Upper lobe of left lung (tissue), 4 donors: ENCODE results near the gene ECHDC3.

Experiments
- EP300 ChIP-seq, 4 donors: sonication (generic); formaldehyde crosslinking; IDR thresholded peaks; one replicate each; pipeline ENCODE4 v1.5.1; 2017; ENCODE audit warnings: antibody characterized with exemption in 4 of 4, control low read depth in 2 of 4
- POLR2AphosphoS5 ChIP-seq, 2 donors: sonication (generic); formaldehyde crosslinking; IDR thresholded peaks; one replicate each; pipeline ENCODE4 v1.5.1; 2017; ENCODE audit warnings: antibody characterized with exemption in 2 of 2
- TF ChIP-seq, protein P1 (sequence below), 6 experiments: fragments of 450-650 bp in 4 of 6; fragments of 200-600 bp in 2 of 6; sonication (generic) in 2 of 6; IDR thresholded peaks; one replicate each; pipeline ENCODE4 v1.5.1; 2016 to 2019; ENCODE audit warnings: antibody characterized with exemption in 6 of 6

DNA sequence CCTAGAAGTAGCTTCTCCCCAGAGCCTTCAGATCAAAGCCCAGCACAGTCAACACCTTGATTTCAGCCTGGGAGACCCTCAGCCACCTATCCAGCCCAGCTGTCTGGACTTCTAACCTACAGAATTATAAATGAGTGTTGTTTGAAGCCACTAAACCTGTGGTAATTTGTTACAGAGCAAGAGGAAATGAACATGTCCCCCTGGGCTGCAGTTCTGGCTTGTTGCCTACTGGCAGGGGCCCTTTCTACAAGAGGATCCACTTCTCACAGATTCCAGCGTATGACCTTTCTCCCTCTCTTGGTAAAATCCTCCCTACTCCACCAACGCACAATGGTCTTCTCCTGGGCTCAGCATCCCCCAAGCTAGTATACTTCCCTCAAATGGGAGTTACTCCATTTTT, 46.4 kb upstream of the ECHDC3 start:
- TF ChIP-seq, protein P1, sequence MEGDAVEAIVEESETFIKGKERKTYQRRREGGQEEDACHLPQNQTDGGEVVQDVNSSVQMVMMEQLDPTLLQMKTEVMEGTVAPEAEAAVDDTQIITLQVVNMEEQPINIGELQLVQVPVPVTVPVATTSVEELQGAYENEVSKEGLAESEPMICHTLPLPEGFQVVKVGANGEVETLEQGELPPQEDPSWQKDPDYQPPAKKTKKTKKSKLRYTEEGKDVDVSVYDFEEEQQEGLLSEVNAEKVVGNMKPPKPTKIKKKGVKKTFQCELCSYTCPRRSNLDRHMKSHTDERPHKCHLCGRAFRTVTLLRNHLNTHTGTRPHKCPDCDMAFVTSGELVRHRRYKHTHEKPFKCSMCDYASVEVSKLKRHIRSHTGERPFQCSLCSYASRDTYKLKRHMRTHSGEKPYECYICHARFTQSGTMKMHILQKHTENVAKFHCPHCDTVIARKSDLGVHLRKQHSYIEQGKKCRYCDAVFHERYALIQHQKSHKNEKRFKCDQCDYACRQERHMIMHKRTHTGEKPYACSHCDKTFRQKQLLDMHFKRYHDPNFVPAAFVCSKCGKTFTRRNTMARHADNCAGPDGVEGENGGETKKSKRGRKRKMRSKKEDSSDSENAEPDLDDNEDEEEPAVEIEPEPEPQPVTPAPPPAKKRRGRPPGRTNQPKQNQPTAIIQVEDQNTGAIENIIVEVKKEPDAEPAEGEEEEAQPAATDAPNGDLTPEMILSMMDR (IDR thresholded peaks at IDR 0.05): no peak
- TF ChIP-seq POLR2AphosphoS5 (IDR thresholded peaks at IDR 0.05): no peak
- TF ChIP-seq EP300 (IDR thresholded peaks at IDR 0.05): no peak
